ENCODE results near the gene CTNNA2.

CTNNA2 gene

GRCh38 chr2:79750321-79750720 is 237.5 kb downstream of the CTNNA2 start:
- Histone ChIP-seq H3K4me1 (ENCODE audit: control insufficient read depth, insufficient read depth, low read length) (no peaks in the 10 kb centered on the region), H3K9ac (ENCODE audit: low read length) (no peak overlapping the region), H3K4me3 (ENCODE audit: low read length) (no peak overlapping the region), H3K27me3 (replicated peaks; ENCODE audit: control insufficient read depth, insufficient read depth, low read length) (no peaks in the 10 kb centered on the region), H3K9me3 (ENCODE audit: control insufficient read depth, low read length) (peaks cover 3% of the 10 kb centered on the region), H3K36me3 (ENCODE audit: control insufficient read depth, insufficient read depth, low read length, severe bottlenecking) (no peaks in the 10 kb centered on the region)
- no peak for DNase-seq (ENCODE audit: low read depth)

GRCh38 chr2:79757526-79757925 is 244.7 kb downstream of the CTNNA2 start:
- Histone ChIP-seq H3K4me3 (ENCODE audit: low read length) (no peak overlapping the region), H3K4me1 (ENCODE audit: control insufficient read depth, insufficient read depth, low read length) (no peaks in the 10 kb centered on the region), H3K9me3 (ENCODE audit: control insufficient read depth, low read length) (peaks cover 3% of the 10 kb centered on the region), H3K36me3 (ENCODE audit: control insufficient read depth, insufficient read depth, low read length, severe bottlenecking) (no peaks in the 10 kb centered on the region), H3K27me3 (replicated peaks; ENCODE audit: control insufficient read depth, insufficient read depth, low read length) (no peaks in the 10 kb centered on the region), H3K9ac (ENCODE audit: low read length) (no peak overlapping the region)
- DNase-seq (ENCODE audit: low read depth) = no peak

GRCh38 chr2:79758042-79758441 is 245.2 kb downstream of the CTNNA2 start:
- no peaks in the 10 kb centered on the region for H3K4me1 ChIP-seq (ENCODE audit: control insufficient read depth, insufficient read depth, low read length)
- DNase-seq (ENCODE audit: low read depth) = no peak
- no peak overlapping the region for H3K9ac ChIP-seq (ENCODE audit: low read length)
- H3K36me3 ChIP-seq (ENCODE audit: control insufficient read depth, insufficient read depth, low read length, severe bottlenecking) = no peaks in the 10 kb centered on the region
- H3K4me3 ChIP-seq (ENCODE audit: low read length) = no peak overlapping the region
- H3K27me3 ChIP-seq (replicated peaks; ENCODE audit: control insufficient read depth, insufficient read depth, low read length) = no peaks in the 10 kb centered on the region
- peaks cover 3% of the 10 kb centered on the region for H3K9me3 ChIP-seq (ENCODE audit: control insufficient read depth, low read length)

- Histone ChIP-seq H3K9ac (ENCODE audit: low read length) (no peak overlapping the region), H3K4me3 (ENCODE audit: low read length) (no peak overlapping the region), H3K4me1 (ENCODE audit: control insufficient read depth, insufficient read depth, low read length) (no peaks in the 10 kb centered on the region), H3K27me3 (replicated peaks; ENCODE audit: control insufficient read depth, insufficient read depth, low read length) (no peaks in the 10 kb centered on the region), H3K9me3 (ENCODE audit: control insufficient read depth, low read length) (peaks cover 3% of the 10 kb centered on the region), H3K36me3 (ENCODE audit: control insufficient read depth, insufficient read depth, low read length, severe bottlenecking) (no peaks in the 10 kb centered on the region)
- DNase-seq (ENCODE audit: low read depth) = no peak
Measured at GRCh38 chr2:79758749-79759282, 246.0 kb downstream of the CTNNA2 start.

- Histone ChIP-seq H3K4me1 (ENCODE audit: control insufficient read depth, insufficient read depth, low read length) (no peaks in the 10 kb centered on the region), H3K9ac (ENCODE audit: low read length) (no peak overlapping the region), H3K9me3 (ENCODE audit: control insufficient read depth, low read length) (no peaks in the 10 kb centered on the region), H3K4me3 (ENCODE audit: low read length) (no peak overlapping the region), H3K36me3 (ENCODE audit: control insufficient read depth, insufficient read depth, low read length, severe bottlenecking) (no peaks in the 10 kb centered on the region), H3K27me3 (replicated peaks; ENCODE audit: control insufficient read depth, insufficient read depth, low read length) (no peaks in the 10 kb centered on the region)
- DNase-seq (ENCODE audit: low read depth) = no peak
Measured at GRCh38 chr2:79770926-79771325, 258.1 kb downstream of the CTNNA2 start.

GRCh38 chr2:79771493-79771892 is 258.6 kb downstream of the CTNNA2 start:
- H3K27me3 ChIP-seq (replicated peaks; ENCODE audit: control insufficient read depth, insufficient read depth, low read length) = no peaks in the 10 kb centered on the region
- H3K4me3 ChIP-seq (ENCODE audit: low read length) = no peak overlapping the region
- no peak for DNase-seq (ENCODE audit: low read depth)
- H3K4me1 ChIP-seq (ENCODE audit: control insufficient read depth, insufficient read depth, low read length) = no peaks in the 10 kb centered on the region
- no peaks in the 10 kb centered on the region for H3K9me3 ChIP-seq (ENCODE audit: control insufficient read depth, low read length)
- H3K36me3 ChIP-seq (ENCODE audit: control insufficient read depth, insufficient read depth, low read length, severe bottlenecking) = no peaks in the 10 kb centered on the region
- H3K9ac ChIP-seq (ENCODE audit: low read length) = no peak overlapping the region

- H3K4me1 ChIP-seq (ENCODE audit: control insufficient read depth, insufficient read depth, low read length) = no peaks in the 10 kb centered on the region
- no peak for DNase-seq (ENCODE audit: low read depth)
- no peak overlapping the region for H3K9ac ChIP-seq (ENCODE audit: low read length)
- no peaks in the 10 kb centered on the region for H3K27me3 ChIP-seq (replicated peaks; ENCODE audit: control insufficient read depth, insufficient read depth, low read length)
- H3K4me3 ChIP-seq (ENCODE audit: low read length) = no peak overlapping the region
- no peaks in the 10 kb centered on the region for H3K36me3 ChIP-seq (ENCODE audit: control insufficient read depth, insufficient read depth, low read length, severe bottlenecking)
- H3K9me3 ChIP-seq (ENCODE audit: control insufficient read depth, low read length) = no peaks in the 10 kb centered on the region
Measured at GRCh38 chr2:79774016-79774415, 261.2 kb downstream of the CTNNA2 start.

- Histone ChIP-seq H3K9me3 (ENCODE audit: control insufficient read depth, low read length) (no peaks in the 10 kb centered on the region), H3K27me3 (replicated peaks; ENCODE audit: control insufficient read depth, insufficient read depth, low read length) (no peaks in the 10 kb centered on the region), H3K36me3 (ENCODE audit: control insufficient read depth, insufficient read depth, low read length, severe bottlenecking) (no peaks in the 10 kb centered on the region), H3K9ac (ENCODE audit: low read length) (no peak overlapping the region), H3K4me3 (ENCODE audit: low read length) (no peak overlapping the region), H3K4me1 (ENCODE audit: control insufficient read depth, insufficient read depth, low read length) (no peaks in the 10 kb centered on the region)
- no peak for DNase-seq (ENCODE audit: low read depth)
Measured at GRCh38 chr2:79776461-79776860, 263.6 kb downstream of the CTNNA2 start.

- no peak for DNase-seq (ENCODE audit: low read depth)
- Histone ChIP-seq H3K9ac (ENCODE audit: low read length) (no peak overlapping the region), H3K4me3 (ENCODE audit: low read length) (no peak overlapping the region), H3K27me3 (replicated peaks; ENCODE audit: control insufficient read depth, insufficient read depth, low read length) (no peaks in the 10 kb centered on the region), H3K9me3 (ENCODE audit: control insufficient read depth, low read length) (no peaks in the 10 kb centered on the region), H3K4me1 (ENCODE audit: control insufficient read depth, insufficient read depth, low read length) (no peaks in the 10 kb centered on the region), H3K36me3 (ENCODE audit: control insufficient read depth, insufficient read depth, low read length, severe bottlenecking) (no peaks in the 10 kb centered on the region)
Measured at GRCh38 chr2:79780781-79781180, 267.9 kb downstream of the CTNNA2 start.

- no peaks in the 10 kb centered on the region for H3K36me3 ChIP-seq (ENCODE audit: control insufficient read depth, insufficient read depth, low read length, severe bottlenecking)
- H3K9ac ChIP-seq (ENCODE audit: low read length) = no peak overlapping the region
- no peak for DNase-seq (ENCODE audit: low read depth)
- H3K4me1 ChIP-seq (ENCODE audit: control insufficient read depth, insufficient read depth, low read length) = no peaks in the 10 kb centered on the region
- no peaks in the 10 kb centered on the region for H3K9me3 ChIP-seq (ENCODE audit: control insufficient read depth, low read length)
- no peaks in the 10 kb centered on the region for H3K27me3 ChIP-seq (replicated peaks; ENCODE audit: control insufficient read depth, insufficient read depth, low read length)
- H3K4me3 ChIP-seq (ENCODE audit: low read length) = no peak overlapping the region
Measured at GRCh38 chr2:79782576-79783452, 270.0 kb downstream of the CTNNA2 start.

GRCh38 chr2:79788952-79789651 is 276.3 kb downstream of the CTNNA2 start:
- Histone ChIP-seq H3K36me3 (ENCODE audit: control insufficient read depth, insufficient read depth, low read length, severe bottlenecking) (no peaks in the 10 kb centered on the region), H3K4me3 (ENCODE audit: low read length) (no peak overlapping the region), H3K9me3 (ENCODE audit: control insufficient read depth, low read length) (no peaks in the 10 kb centered on the region), H3K4me1 (ENCODE audit: control insufficient read depth, insufficient read depth, low read length) (no peaks in the 10 kb centered on the region), H3K27me3 (replicated peaks; ENCODE audit: control insufficient read depth, insufficient read depth, low read length) (no peaks in the 10 kb centered on the region), H3K9ac (ENCODE audit: low read length) (no peak overlapping the region)
- DNase-seq (ENCODE audit: low read depth) = no peak

Measured in adipocyte (in vitro differentiated cells).